GM12878 (cell line): ENCODE results near the gene ARHGAP26. TPM values are rescaled to one million over a fixed set of nuclear protein-coding genes. Genes with fewer than 3 reads are reported as not detected.

Source experiments
- ATAC-seq: fragments of 200-7000 bp; cut with Tn5 transposase; 3 replicates; pipeline ENCODE4 v1.9.1; 2020; ENCODE audit warnings: mild to moderate bottlenecking, moderate library complexity
- BruUV-seq: library from RNA; stranded (reverse); fragments of 400-500 nt; replicated peaks from 2 replicates; lab custom pipeline; 2021; lab: Mats Ljungman, UMichigan
- CTCF ChIA-PET: fragments of 300-600 bp; sonication (Branson Sonifier 250); formaldehyde crosslinking; extraction: SDS; loops from one replicate; lab custom pipeline; 2021; ENCODE audit warnings: inconsistent platforms; lab: Yijun Ruan, JAX
- POLR2A ChIA-PET: fragments of 350-600 bp; formaldehyde crosslinking; extraction: SDS; loops from one replicate; lab custom pipeline; 2021; ENCODE audit warnings: inconsistent platforms; lab: Charles Lee
- RAD21 ChIA-PET: fragments of 300-600 bp; sonication (Branson Sonifier 250); formaldehyde crosslinking; loops from one replicate; lab custom pipeline; 2023; ENCODE audit warnings: antibody characterized with exemption; ENCODE audit not compliant: unreplicated experiment; lab: Charles Lee
- SMC1A ChIA-PET: fragments of 300-600 bp; sonication (Branson Sonifier 250); formaldehyde crosslinking; loops from one replicate; lab custom pipeline; 2023; ENCODE audit not compliant: unreplicated experiment, uncharacterized antibody; lab: Charles Lee
- DNase-seq: peaks from one replicate; pipeline ENCODE4 v3.0.0-alpha.2; 2011; ENCODE audit warnings: low read depth, low spot score
- FAIRE-seq: peaks from 3 replicates; lab custom pipeline; 2011; peaks lifted over from hg19 to GRCh38; lab: Jason Lieb, UNC
- H2AFZ ChIP-seq: 2 replicates; pipeline ENCODE4 v1.6.0; 2011; ENCODE audit warnings: low read depth, low read length, control low read depth; ENCODE audit not compliant: control insufficient read depth
- H3K27ac ChIP-seq: 2 replicates; pipeline ENCODE4 v1.5.1; 2011; ENCODE audit warnings: control low read depth; ENCODE audit not compliant: control insufficient read depth, insufficient read depth
- H3K27me3 ChIP-seq, 2 experiments: replicated peaks in 1 of 2; 2 replicates each; pipeline versions ENCODE4 v1.6.0 to v1.6.1; 2011; ENCODE audit warnings: low read length in 1 of 2; ENCODE audit not compliant: control insufficient read depth in 2 of 2, insufficient read depth in 2 of 2
- H3K36me3 ChIP-seq, 2 experiments: 2 replicates each; pipeline ENCODE4 v1.5.1; 2011; ENCODE audit warnings: low read length in 1 of 2; ENCODE audit not compliant: control insufficient read depth in 2 of 2, insufficient read depth in 2 of 2
- H3K4me1 ChIP-seq: 2 replicates; pipeline ENCODE4 v1.6.1; 2011; ENCODE audit warnings: mild to moderate bottlenecking, low read length, moderate library complexity, mixed read lengths; ENCODE audit not compliant: control insufficient read depth, insufficient read depth
- H3K4me2 ChIP-seq: 2 replicates; pipeline ENCODE4 v1.6.0; 2011; ENCODE audit warnings: control low read depth; ENCODE audit not compliant: control insufficient read depth, insufficient read depth
- H3K4me3 ChIP-seq: fragments of 200-600 bp; sonication (generic); 2 replicates; pipeline ENCODE4 v1.5.1; 2016
- H3K79me2 ChIP-seq: 2 replicates; pipeline ENCODE4 v1.6.0; 2011; ENCODE audit warnings: low read length; ENCODE audit not compliant: control insufficient read depth, insufficient read depth
- H3K9ac ChIP-seq: 2 replicates; pipeline ENCODE4 v1.8.0; 2011; ENCODE audit warnings: low read length, control low read depth, mixed read lengths; ENCODE audit not compliant: control insufficient read depth, insufficient read depth
- H3K9me3 ChIP-seq: replicated peaks from 3 replicates; pipeline ENCODE4 v1.5.1; 2011; ENCODE audit warnings: mild to moderate bottlenecking, low read length; ENCODE audit not compliant: control insufficient read depth, insufficient read depth
- H4K20me1 ChIP-seq: 2 replicates; pipeline ENCODE4 v1.6.0; 2011; ENCODE audit not compliant: control insufficient read depth, insufficient read depth
- EP300 ChIP-seq, 2 experiments: fragments of 150-350 bp in 1 of 2; IDR thresholded peaks; 2 replicates each; pipeline ENCODE4 v1.6.1; 2011 to 2012; ENCODE audit warnings: low read depth in 2 of 2, low read length in 2 of 2, borderline replicate concordance in 1 of 2, improper control_type of control experiment in 1 of 2, inconsistent platforms in 1 of 2; ENCODE audit not compliant: control insufficient read depth in 1 of 2
- IKZF2 ChIP-seq, 2 experiments: fragments of 450-650 bp; IDR thresholded peaks; 2 replicates each; pipeline ENCODE4 v1.6.1; 2017; ENCODE audit warnings: mild to moderate bottlenecking in 2 of 2, moderate library complexity in 2 of 2
- JUNB ChIP-seq: IDR thresholded peaks from 2 replicates; pipeline ENCODE4 v1.6.1; 2016; ENCODE audit warnings: antibody characterized with exemption, mild to moderate bottlenecking
- NR2C1 ChIP-seq: fragments of 450-650 bp; IDR thresholded peaks from 2 replicates; pipeline ENCODE4 v1.6.1; 2017; ENCODE audit warnings: antibody characterized with exemption, mild to moderate bottlenecking, moderate library complexity
- ZNF24 ChIP-seq: fragments of 450-650 bp; IDR thresholded peaks from 2 replicates; pipeline ENCODE4 v1.6.1; 2017; ENCODE audit warnings: antibody characterized with exemption, mild to moderate bottlenecking
- in situ Hi-C: fragments of 300-500 bp; cut with MboI; formaldehyde crosslinking; loops from 9 replicates; pipeline ENCODE4 v1.14.3; 2018; ENCODE audit warnings: mixed read lengths
- intact Hi-C: fragments of 100-400 bp; cut with micrococcal nuclease; formaldehyde crosslinking; loops from one replicate; pipeline ENCODE4 v1.14.2; 2022; ENCODE audit not compliant: unreplicated experiment
- polyA plus RNA-seq, 11 experiments: library from polyadenylated mRNA; depleted of rRNA in 4 of 11; unstranded in 6 of 11; stranded (reverse) in 5 of 11; fragments of >200 nt; fragmentation: Nextera tagmentation in 4 of 11; fragmentation: Illumina TruSeq in 1 of 11; extraction: Ambion mirVana in 4 of 11; extraction: Trizol in 1 of 11; gene quantifications; 1 replicate in 1 of 11; 2 replicates in 10 of 11; pipeline versions ENCODE4 v1.2.1 to v1.2.3, GENCODE V29; 2011 to 2016; ENCODE audit warnings: inconsistent platforms in 2 of 11, missing spikeins in 2 of 11, low read depth in 1 of 11
- total RNA-seq, 4 experiments: library from RNA; depleted of rRNA in 3 of 4; stranded (reverse); fragments of >200 nt in 3 of 4; fragmentation: Illumina TruSeq in 1 of 4; extraction: Trizol in 1 of 4; gene quantifications; 2 replicates each; pipeline versions ENCODE4 v1.2.1 to v1.2.3, GENCODE V29; 2013 to 2021
- TF ChIP-seq, protein P1 (sequence below): IDR thresholded peaks from 2 replicates; pipeline ENCODE4 v1.6.1; 2011; ENCODE audit warnings: mild to moderate bottlenecking, low read depth, low read length, moderate library complexity; ENCODE audit not compliant: insufficient replicate concordance
- TF ChIP-seq, protein P2 (sequence below): fragments of 450-650 bp; formaldehyde crosslinking; IDR thresholded peaks from 2 replicates; pipeline ENCODE4 v1.4.0; 2022; ENCODE audit warnings: mild to moderate bottlenecking, moderate library complexity

The ARHGAP26 gene
- total and polyA plus RNA-seq, 10 of the 15 experiments (the other 5 are each of a cell fraction or from before 2014, with no cell fraction given): 9.4 to 41.5 (median 19.3) TPM

DNA sequence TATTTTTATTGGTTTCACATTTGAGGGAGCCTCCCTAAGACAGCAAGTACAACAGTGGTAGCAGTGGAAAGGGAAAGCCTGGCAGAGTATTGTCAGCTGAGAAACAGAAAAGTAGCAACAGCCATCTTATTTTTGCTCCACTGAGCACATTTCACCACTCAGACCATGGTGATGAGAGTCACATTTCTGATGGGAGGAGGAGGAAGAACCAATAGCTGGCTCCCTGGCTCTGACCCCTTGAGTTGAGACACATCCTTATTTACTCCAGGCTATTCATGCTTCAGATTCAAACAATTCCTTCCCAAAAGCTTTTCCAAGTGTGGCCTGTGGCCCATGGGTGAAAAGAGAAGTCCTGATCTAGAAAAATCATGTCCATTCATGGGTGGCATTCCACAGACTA, 236.3 kb downstream of the ARHGAP26 start:
- no TSS peak for BruUV-seq
- FAIRE-seq: no peak

More for the DNA sequence above, 236.3 kb downstream of the ARHGAP26 start:
- peaks cover 46% of the 10 kb centered on the region for H3K4me1 ChIP-seq
- intact Hi-C loops: loop anchor here (5.0 to 10.0 kb wide), 4 partner anchors 48 to 1181 kb away; no protein-coding TSS in a partner anchor
- H3K36me3 ChIP-seq: no peaks in the 10 kb centered on the region
- no peaks in the 10 kb centered on the region; the same call in none of the 2 replicates for H3K79me2 ChIP-seq
- DNase-seq (no peak), ATAC-seq (no peak)
- ChIA-PET RAD21 (interaction anchor here (0.7 to 1.5 kb wide), 8 partner anchors 10 to 1141 kb away, joined by 3 to 6 read pairs (median 4); no protein-coding TSS in a partner anchor), CTCF (interaction anchor here (0.6 to 11.0 kb wide), 5 partner anchors 7 to 388 kb away, joined by 3 to 92 read pairs (median 3); no protein-coding TSS in a partner anchor), POLR2A (interaction anchor here (0.7 to 1.4 kb wide), 4 partner anchors 10 to 800 kb away, joined by 3 to 5 read pairs (median 4); no protein-coding TSS in a partner anchor), SMC1A (interaction anchor here (0.9 to 11.2 kb wide), 8 partner anchors 7 to 964 kb away, joined by 3 to 114 read pairs (median 4); no protein-coding TSS in a partner anchor)
- no peaks in the 10 kb centered on the region for H3K27me3 ChIP-seq
- H3K4me3 ChIP-seq: no peak overlapping the region
- H3K27ac ChIP-seq: no peak overlapping the region
- TF ChIP-seq, protein P1, sequence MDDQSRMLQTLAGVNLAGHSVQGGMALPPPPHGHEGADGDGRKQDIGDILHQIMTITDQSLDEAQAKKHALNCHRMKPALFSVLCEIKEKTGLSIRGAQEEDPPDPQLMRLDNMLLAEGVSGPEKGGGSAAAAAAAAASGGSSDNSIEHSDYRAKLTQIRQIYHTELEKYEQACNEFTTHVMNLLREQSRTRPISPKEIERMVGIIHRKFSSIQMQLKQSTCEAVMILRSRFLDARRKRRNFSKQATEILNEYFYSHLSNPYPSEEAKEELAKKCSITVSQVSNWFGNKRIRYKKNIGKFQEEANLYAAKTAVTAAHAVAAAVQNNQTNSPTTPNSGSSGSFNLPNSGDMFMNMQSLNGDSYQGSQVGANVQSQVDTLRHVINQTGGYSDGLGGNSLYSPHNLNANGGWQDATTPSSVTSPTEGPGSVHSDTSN: no peak
- TF ChIP-seq IKZF2 (IDR thresholded peaks at IDR 0.05): no peak
- TF ChIP-seq EP300 (IDR thresholded peaks at IDR 0.05; ENCODE audit: borderline replicate concordance in 1 of 2, control insufficient read depth in 1 of 2, low read depth in 2 of 2, low read length in 2 of 2): no peak
- TF ChIP-seq, protein P2, sequence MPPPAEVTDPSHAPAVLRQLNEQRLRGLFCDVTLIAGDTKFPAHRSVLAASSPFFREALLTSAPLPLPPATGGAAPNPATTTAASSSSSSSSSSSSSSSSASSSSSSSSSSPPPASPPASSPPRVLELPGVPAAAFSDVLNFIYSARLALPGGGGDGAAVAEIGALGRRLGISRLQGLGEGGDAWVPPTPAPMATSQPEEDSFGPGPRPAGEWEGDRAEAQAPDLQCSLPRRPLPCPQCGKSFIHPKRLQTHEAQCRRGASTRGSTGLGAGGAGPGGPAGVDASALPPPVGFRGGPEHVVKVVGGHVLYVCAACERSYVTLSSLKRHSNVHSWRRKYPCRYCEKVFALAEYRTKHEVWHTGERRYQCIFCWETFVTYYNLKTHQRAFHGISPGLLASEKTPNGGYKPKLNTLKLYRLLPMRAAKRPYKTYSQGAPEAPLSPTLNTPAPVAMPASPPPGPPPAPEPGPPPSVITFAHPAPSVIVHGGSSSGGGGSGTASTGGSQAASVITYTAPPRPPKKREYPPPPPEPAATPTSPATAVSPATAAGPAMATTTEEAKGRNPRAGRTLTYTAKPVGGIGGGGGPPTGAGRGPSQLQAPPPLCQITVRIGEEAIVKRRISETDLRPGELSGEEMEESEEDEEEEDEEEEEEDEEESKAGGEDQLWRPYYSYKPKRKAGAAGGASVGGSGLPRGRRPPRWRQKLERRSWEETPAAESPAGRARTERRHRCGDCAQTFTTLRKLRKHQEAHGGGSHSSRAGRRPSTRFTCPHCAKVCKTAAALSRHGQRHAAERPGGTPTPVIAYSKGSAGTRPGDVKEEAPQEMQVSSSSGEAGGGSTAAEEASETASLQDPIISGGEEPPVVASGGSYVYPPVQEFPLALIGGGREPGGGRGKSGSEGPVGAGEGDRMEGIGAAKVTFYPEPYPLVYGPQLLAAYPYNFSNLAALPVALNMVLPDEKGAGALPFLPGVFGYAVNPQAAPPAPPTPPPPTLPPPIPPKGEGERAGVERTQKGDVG (CRISPR knock-in tag): no peak
- TF ChIP-seq JUNB: no peak
- no peak for TF ChIP-seq ZNF24
- no peak for TF ChIP-seq NR2C1
- no peak overlapping the region for H3K9ac ChIP-seq
- H2AFZ ChIP-seq: no peak overlapping the region
- in situ Hi-C loops: loop anchor here (5.0 to 10.0 kb wide), 4 partner anchors 82 to 1178 kb away; no protein-coding TSS in a partner anchor
- no peaks in the 10 kb centered on the region for H3K9me3 ChIP-seq
- no peak overlapping the region for H3K4me2 ChIP-seq
- H4K20me1 ChIP-seq: no peaks in the 10 kb centered on the region
